ENCODE results near the gene TAF1C.

Gene TAF1C

DNA sequence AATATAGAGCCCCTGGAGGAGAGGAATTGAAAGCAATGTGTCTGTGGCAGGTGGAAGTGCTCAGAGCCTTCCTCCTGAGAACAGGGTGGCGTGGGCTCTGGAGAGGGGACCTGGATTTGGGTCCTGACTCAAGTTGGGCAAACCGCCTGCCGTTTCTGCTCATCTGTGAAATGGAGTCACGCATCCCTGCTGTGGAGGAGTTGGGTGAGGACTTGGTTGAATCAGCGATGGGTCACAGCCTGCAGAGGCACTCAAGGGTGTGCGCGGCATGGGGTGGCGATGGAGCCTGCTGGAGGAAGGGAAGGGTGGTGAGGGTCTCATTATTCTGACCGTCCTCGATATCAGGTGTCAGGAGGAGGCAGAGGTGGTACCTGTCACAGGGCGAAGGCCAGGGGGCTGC lies 7.2 kb upstream of the TAF1C start:
- in situ Hi-C loops (cut with HindIII; ENCODE audit: low pct_ligation_motif_present, low sequenced_read_pairs), result no loop called here
- Histone ChIP-seq H3K27ac (no peak overlapping the region), H3K27me3 (replicated peaks) (no peaks in the 10 kb centered on the region), H3K36me3 (replicated peaks) (no peaks in the 10 kb centered on the region), H3K4me3 (ENCODE audit: low read depth, low read length) (no peak overlapping the region)
- TF ChIP-seq, protein P1, sequence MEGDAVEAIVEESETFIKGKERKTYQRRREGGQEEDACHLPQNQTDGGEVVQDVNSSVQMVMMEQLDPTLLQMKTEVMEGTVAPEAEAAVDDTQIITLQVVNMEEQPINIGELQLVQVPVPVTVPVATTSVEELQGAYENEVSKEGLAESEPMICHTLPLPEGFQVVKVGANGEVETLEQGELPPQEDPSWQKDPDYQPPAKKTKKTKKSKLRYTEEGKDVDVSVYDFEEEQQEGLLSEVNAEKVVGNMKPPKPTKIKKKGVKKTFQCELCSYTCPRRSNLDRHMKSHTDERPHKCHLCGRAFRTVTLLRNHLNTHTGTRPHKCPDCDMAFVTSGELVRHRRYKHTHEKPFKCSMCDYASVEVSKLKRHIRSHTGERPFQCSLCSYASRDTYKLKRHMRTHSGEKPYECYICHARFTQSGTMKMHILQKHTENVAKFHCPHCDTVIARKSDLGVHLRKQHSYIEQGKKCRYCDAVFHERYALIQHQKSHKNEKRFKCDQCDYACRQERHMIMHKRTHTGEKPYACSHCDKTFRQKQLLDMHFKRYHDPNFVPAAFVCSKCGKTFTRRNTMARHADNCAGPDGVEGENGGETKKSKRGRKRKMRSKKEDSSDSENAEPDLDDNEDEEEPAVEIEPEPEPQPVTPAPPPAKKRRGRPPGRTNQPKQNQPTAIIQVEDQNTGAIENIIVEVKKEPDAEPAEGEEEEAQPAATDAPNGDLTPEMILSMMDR (IDR thresholded peaks at IDR 0.05; ENCODE audit: low read depth, low read length, missing control alignments), result no peak
- DNase-seq, result no peak

DNA sequence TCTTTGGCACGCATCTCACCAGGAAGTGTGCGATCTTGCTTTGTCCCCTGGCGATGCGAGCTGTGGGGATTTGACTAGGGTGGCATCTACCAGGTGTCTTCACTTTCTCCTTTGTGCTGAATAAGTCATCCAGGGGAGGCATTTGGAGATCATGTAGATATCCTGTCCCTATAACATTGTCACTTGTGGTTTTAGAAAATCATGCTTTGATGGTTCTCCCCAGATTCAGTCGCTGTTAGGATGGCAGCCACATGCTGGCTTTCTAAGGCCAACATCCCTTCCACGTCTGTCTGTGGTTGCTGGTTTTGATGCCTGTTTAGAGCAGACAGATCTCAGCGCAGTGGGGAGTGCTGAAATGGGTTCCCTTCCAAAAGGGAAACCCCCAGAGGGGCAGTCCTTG lies 6.6 kb upstream of the TAF1C start:
- Histone ChIP-seq H3K27ac (no peak overlapping the region), H3K36me3 (replicated peaks) (no peaks in the 10 kb centered on the region), H3K4me3 (ENCODE audit: low read depth, low read length) (no peak overlapping the region), H3K27me3 (replicated peaks) (no peaks in the 10 kb centered on the region)
- TF ChIP-seq, protein P1 (IDR thresholded peaks at IDR 0.05; ENCODE audit: low read depth, low read length, missing control alignments), result no peak
- in situ Hi-C loops (cut with HindIII; ENCODE audit: low pct_ligation_motif_present, low sequenced_read_pairs), result no loop called here
- DNase-seq, result no peak

DNA sequence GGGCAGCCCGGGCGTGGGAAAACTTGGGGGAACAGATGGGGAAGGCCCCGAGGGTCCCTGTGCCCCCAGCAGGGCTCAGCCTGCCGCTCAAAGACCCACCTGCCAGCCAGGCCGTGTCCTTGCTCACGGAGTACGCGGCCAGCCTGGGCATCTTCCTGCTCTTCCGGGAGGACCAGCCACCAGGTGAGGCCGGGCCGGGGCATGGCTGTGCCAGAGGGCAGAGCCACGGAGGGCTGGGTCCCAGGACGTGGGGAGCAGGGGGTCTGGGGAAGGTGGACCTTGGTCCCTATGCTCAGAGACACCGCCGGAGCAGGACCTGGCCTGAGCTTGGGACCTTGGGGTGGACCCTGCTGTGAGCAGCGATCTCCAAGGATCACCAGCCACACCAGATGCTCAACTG lies 4.6 kb upstream of the TAF1C start:
- TF ChIP-seq, protein P1 (IDR thresholded peaks at IDR 0.05; ENCODE audit: low read depth, low read length, missing control alignments), result no peak
- no peak overlapping the region for H3K4me3 ChIP-seq (ENCODE audit: low read depth, low read length)
- DNase-seq, result no peak
- H3K36me3 ChIP-seq (replicated peaks), result no peaks in the 10 kb centered on the region
- no peaks in the 10 kb centered on the region for H3K27me3 ChIP-seq (replicated peaks)
- in situ Hi-C loops (cut with HindIII; ENCODE audit: low pct_ligation_motif_present, low sequenced_read_pairs), result no loop called here
- H3K27ac ChIP-seq, result no peak overlapping the region

DNA sequence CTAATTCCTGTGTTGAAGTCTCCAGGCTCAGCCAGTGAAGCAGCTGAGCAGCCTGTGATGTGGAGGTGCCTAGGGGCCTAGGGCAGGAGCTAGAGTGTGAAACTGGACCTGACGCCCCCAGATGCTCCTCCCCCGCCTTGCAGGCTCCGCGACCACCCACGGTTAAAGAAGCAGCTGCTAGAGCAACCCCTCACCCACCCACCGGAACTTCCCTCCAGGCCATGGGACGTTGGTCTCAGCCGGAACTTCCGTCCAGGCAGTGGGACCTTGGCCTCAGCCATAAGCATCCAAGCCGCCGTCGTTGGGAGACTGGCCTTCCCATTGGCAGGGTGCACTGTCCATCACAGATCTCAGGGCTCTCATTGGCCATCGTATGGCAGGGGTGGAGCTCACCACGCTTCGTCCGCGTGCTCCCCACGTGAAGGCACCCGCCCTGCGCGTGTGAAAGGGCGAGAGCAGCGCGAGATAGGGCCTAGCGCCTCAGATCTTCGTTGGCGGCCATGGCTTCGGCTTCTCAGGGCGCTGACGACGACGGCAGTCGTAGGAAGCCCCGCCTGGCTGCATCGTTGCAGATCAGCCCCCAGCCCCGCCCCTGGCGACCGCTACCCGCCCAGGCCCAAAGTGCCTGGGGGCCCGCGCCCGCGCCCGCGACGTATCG lies 4.0 kb upstream of the TAF1C start, which contains the start of gene ADAD2:
Gene ADAD2 (plus strand): TSS at position 427 of the 658 bp plus-strand sequence. CDS start 74 bp downstream, at position 501.
- no peak for DNase-seq
- Histone ChIP-seq H3K27ac (no peak within 1 kb of the TSS), H3K36me3 (replicated peaks) (no peaks in the 10 kb centered on the region), H3K4me3 (ENCODE audit: low read depth, low read length) (no peak within 1 kb of the TSS), H3K27me3 (replicated peaks) (no peaks in the 10 kb centered on the region)
- in situ Hi-C loops (cut with HindIII; ENCODE audit: low pct_ligation_motif_present, low sequenced_read_pairs), result no loop called here
- TF ChIP-seq, protein P1 (IDR thresholded peaks at IDR 0.05; ENCODE audit: low read depth, low read length, missing control alignments), result no peak

DNA sequence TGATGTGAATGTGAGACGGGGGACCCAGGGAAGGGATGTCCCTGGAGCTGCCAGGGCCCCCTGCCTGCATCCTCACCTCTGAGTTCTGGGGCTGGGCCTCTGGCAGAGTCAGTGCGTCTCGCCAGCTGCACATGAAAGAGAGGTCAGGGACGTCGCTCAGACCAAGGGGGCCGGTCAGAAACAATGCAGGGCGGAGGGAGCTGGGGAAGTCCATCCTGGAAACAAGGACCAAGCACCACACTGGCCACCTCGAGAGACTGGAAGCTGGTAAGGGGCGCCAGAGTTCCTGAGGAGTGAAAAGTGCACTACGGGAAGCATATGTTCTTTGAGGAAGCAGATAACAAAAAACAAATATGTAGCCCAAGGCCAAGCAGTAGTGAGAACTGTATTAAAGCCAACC lies 2.1 kb downstream of the TAF1C start:
- DNase-seq, result no peak
- Histone ChIP-seq H3K36me3 (replicated peaks) (peaks cover 33% of the 10 kb centered on the region), H3K27ac (no peak overlapping the region), H3K4me3 (ENCODE audit: low read depth, low read length) (no peak overlapping the region), H3K27me3 (replicated peaks) (no peaks in the 10 kb centered on the region)
- TF ChIP-seq, protein P1 (IDR thresholded peaks at IDR 0.05; ENCODE audit: low read depth, low read length, missing control alignments), result no peak
- in situ Hi-C loops (cut with HindIII; ENCODE audit: low pct_ligation_motif_present, low sequenced_read_pairs), result no loop called here

All from brain microvascular endothelial cell (primary cell).